ENCODE measurements around the gene PIP4K2C. TPM values are rescaled to one million over a fixed set of nuclear protein-coding genes. Genes with fewer than 3 reads are reported as not detected.

The PIP4K2C gene
- total RNA-seq, 1 donor from 2014 or later: 46.6 TPM

- no peak overlapping the region for H3K4me3 ChIP-seq (ENCODE audit: low read depth, low read length)
- TF ChIP-seq, protein P1, sequence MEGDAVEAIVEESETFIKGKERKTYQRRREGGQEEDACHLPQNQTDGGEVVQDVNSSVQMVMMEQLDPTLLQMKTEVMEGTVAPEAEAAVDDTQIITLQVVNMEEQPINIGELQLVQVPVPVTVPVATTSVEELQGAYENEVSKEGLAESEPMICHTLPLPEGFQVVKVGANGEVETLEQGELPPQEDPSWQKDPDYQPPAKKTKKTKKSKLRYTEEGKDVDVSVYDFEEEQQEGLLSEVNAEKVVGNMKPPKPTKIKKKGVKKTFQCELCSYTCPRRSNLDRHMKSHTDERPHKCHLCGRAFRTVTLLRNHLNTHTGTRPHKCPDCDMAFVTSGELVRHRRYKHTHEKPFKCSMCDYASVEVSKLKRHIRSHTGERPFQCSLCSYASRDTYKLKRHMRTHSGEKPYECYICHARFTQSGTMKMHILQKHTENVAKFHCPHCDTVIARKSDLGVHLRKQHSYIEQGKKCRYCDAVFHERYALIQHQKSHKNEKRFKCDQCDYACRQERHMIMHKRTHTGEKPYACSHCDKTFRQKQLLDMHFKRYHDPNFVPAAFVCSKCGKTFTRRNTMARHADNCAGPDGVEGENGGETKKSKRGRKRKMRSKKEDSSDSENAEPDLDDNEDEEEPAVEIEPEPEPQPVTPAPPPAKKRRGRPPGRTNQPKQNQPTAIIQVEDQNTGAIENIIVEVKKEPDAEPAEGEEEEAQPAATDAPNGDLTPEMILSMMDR (conservative IDR thresholded peaks at IDR 0.05; ENCODE audit: low read depth, low read length): no peak
- DNase-seq (ENCODE audit: low read depth): no peak
Observed at GRCh38 chr12:57548013-57548315, 43.0 kb upstream of the PIP4K2C start.

DNA sequence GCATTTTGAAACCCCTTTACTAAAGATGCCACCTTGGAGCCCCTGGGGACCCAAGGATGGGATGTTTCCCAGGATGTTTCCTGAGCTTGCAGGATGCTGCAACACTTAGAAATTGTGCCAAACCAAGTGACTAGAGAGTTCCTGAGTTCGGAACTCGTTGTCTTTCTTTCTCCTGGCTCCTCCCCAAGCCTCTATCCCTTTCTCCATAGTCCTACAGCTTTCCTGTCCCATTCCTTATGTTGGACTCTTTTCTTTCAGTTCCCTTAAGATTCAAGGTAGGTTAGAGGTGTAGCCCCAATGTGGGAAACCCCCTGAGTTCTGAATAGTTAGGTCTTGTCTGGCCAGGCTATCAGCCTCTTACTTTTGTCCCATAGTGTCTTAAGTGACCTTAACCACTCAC, 42.5 kb upstream of the PIP4K2C start:
- DNase-seq (ENCODE audit: low read depth): no peak
- H3K4me3 ChIP-seq (ENCODE audit: low read depth, low read length): no peak overlapping the region
- TF ChIP-seq, protein P1 (conservative IDR thresholded peaks at IDR 0.05; ENCODE audit: low read depth, low read length): no peak

GRCh38 chr12:57549203-57549908, 41.6 kb upstream of the PIP4K2C start:
- H3K4me3 ChIP-seq (ENCODE audit: low read depth, low read length): peak overlapping the region; percentile 56
- DNase-seq (ENCODE audit: low read depth): no peak
- TF ChIP-seq, protein P1 (conservative IDR thresholded peaks at IDR 0.05; ENCODE audit: low read depth, low read length): no peak

- TF ChIP-seq, protein P1 (conservative IDR thresholded peaks at IDR 0.05; ENCODE audit: low read depth, low read length): no peak
- no peak for DNase-seq (ENCODE audit: low read depth)
- H3K4me3 ChIP-seq (ENCODE audit: low read depth, low read length): peak within 1 kb of the TSS; percentile 56
Observed at GRCh38 chr12:57549909-57550640, 40.9 kb upstream of the PIP4K2C start, which contains the start of gene KIF5A. KIF5A (plus strand) TSS chr12:57550044; CDS start chr12:57550272, 228 bp downstream.

GRCh38 chr12:57550641-57551549, 40.1 kb upstream of the PIP4K2C start:
- H3K4me3 ChIP-seq (ENCODE audit: low read depth, low read length): no peak overlapping the region
- TF ChIP-seq, protein P1 (conservative IDR thresholded peaks at IDR 0.05; ENCODE audit: low read depth, low read length): no peak
- DNase-seq (ENCODE audit: low read depth): no peak

GRCh38 chr12:57551637-57552305, 39.2 kb upstream of the PIP4K2C start:
- no peak for DNase-seq (ENCODE audit: low read depth)
- TF ChIP-seq, protein P1 (conservative IDR thresholded peaks at IDR 0.05; ENCODE audit: low read depth, low read length): no peak
- no peak overlapping the region for H3K4me3 ChIP-seq (ENCODE audit: low read depth, low read length)

All from epithelial cell of proximal tubule (primary cell).